Fibroblast of skin of right quadriceps (primary cell): ENCODE data around the gene BCKDHB.
A peak's percentile ranks its signal among the peaks of the same experiment; 100 is the strongest.

Experiments used
- DNase-seq: peaks from one replicate; pipeline ENCODE4 v3.0.0-alpha.2; 2013

BCKDHB gene

DNA sequence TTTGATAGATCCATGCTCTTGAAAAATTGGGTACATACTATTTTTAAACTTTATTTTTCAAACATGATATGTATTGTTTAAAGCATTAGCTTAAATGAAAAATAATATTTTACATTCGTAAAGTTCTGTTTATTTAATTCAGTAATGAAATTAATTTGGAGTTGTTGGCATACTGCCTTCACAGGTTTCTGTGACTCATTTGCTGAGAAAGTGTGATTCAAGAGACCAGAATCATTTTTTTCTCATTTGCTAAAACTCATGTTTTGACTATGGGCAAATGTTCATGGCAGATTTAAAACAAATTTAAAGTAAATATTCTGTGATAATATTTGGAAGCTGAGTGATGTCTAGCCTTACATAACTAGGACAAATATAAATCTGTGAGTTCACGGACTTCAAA lies 230.4 kb downstream of the BCKDHB start:
- DNase-seq = no peak

DNA sequence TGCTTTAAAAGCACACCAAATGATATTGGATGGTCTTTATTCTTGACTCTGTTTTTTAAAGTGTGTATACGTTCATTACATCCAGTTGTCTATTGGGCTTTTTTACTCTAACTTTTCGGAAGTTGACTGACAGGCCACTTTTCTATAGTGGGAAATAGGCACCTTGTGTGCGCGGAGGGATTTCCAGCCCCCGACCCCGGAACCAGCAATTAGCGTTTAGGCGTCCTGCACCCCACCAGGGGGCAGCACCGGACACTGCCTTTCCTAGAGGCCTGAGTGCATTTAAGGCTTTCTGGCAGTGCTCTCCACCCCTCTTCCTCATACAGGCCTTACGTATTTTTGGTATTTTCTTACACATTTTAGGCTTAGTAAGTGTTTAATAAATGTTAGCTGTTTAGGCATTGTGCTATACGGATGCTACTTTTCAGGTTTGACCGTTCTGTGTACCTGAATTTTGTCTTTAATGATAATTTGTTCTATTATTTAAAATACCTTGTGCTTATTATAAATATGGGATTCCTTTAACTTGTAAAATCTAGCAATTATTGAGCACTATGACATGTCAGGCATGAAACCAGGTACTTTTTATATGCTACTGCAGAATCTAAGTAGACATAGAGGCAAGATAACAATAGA lies 231.8 kb downstream of the BCKDHB start:
- no peak for DNase-seq

DNA sequence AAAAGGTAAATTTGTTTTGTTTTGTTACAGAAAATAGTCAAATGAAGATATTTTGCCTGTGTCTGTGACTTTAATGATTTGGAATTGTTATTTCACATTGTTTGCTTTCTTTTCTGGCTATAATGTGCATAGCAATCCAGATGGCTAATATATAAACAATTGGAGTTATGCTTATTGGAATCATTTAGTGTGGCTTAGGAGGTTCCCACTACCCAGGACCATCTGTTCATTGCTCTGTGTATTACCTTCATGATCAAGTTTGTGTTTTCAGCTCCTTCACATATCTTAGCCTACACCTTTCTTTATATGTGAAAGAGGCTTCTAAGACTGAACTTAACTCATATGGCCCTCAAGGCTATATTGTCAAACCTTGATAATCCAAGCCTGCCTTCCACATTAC lies 232.9 kb downstream of the BCKDHB start:
- no peak for DNase-seq

DNA sequence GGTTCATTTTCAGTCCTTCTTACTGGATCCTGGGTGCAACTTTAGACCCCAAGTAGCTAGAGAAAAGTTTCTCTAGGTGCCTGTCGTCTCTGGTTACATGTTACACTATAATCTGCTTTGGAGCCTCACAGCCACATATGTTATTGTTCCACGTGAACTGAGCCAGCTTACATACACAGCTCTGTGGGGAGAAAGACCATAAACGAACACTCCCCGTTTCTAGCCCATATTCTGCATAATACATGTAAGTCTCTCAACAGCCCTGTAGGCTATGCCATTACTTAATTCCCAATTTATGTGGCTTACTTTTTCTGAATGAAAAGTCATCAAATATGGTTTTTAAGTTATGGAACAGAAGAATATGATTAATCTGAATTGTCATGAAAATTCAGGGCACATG lies 233.8 kb downstream of the BCKDHB start:
- no peak for DNase-seq

DNA sequence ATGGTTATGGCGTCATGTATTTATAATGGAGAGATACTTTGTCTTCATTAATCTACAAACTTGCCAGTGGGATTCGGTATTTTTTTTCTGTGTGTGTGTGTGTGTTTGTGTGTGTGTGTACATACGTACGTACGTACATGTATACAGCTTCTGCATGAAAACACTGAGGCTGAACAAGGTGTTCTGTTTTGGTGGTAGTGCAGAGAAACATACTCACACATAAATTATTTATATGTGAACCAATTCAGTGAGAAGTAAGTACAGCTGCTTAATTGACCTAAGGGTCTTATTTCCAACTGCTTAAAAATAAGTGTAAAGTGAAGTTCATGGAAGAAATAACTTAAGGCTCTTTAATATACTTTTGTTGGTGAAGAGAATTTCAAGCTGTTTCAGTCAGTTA lies 234.2 kb downstream of the BCKDHB start:
- DNase-seq = no peak

DNA sequence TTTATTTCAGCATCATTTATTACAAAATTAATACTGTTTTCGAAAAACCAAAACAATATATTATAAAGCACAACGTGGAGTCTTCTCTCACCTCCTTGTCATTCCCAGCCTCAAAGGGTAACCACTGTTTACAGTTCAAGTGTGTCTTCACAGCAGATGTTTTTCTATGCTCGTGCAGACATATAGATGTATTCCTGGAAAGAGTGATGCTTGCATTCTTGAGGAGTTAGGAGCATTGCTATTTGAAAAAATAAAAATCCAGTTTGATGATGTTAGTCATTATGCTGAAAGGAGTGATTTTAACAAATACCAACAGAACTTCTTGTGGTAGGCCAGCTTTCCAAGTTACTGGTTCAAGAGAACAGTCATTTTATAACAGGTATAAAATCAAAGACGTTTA lies 234.9 kb downstream of the BCKDHB start:
- DNase-seq = peak; percentile 94

DNA sequence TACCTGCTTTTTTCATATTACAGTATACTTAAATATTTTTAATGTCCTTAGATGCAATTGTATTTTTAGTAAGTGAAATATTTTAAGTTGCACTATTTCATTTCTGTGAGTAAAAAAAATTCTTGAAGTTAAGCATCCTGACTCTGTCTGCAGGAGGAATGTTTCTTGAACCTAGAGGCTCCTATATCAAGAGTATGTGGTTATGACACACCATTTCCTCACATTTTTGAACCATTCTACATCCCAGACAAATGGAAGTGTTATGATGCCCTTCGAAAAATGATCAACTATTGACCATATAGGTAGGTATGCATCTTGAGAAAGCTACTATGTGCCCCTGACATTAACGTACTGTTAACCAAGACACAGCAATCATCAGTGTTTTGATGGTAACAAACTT lies 237.0 kb downstream of the BCKDHB start:
- DNase-seq = peak; percentile 74

DNA sequence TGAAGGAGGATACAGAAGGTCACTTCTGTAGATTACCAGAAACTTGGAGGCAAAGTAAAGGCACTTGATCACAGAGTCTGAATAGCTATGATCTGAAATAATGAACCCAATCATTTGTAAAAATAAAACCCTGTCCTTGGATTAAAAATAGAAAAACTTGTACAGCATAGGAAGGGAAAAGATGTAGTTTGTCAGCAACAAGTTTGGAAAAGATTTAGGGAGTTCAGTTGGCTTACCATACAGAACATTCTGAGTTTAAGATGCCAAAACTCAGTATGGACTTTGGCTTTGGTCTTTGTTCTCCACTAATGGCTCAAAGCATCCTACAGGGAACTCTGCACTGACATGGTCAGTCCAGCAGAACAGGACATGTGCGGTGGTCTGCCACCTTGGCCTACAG lies 240.6 kb downstream of the BCKDHB start:
- DNase-seq = no peak

DNA sequence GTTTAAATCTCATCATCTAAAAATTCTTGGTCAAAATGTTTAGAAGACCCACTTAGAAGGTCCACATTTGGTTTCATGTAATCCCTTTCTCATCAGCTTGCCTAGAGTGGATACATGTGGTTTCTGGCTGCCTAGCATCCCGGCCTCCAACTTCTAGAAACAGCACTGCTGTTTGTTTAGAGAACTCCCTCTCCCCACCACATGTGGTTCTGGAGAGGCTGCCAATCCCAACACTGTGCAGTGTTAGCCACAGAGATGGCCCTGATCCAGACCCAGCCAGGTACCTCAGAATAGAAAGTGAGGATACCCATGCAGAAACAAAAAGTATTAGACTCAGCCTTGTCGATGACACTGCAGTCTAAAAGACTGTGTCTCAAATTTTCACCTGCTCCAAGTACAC lies 241.8 kb downstream of the BCKDHB start:
- peak; percentile 68 for DNase-seq

DNA sequence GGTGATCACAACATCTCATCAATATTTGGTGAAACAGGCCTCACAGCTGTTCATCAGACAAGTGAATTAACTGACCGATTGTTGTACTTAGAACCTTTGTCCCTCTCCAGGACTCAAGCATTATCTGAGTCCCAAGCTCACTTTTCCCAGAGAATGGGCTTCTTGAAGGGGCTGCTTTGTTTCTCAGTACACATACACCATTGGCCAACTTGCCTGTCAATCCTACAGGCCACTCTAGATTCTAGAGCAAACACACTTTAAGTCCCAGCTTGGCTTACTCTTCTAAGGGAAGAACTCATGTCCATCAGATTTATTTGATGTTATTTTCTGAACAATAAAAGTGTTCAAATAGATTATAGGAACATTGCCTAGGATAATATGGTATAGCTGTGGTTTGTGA lies 249.5 kb downstream of the BCKDHB start:
- no peak for DNase-seq

DNA sequence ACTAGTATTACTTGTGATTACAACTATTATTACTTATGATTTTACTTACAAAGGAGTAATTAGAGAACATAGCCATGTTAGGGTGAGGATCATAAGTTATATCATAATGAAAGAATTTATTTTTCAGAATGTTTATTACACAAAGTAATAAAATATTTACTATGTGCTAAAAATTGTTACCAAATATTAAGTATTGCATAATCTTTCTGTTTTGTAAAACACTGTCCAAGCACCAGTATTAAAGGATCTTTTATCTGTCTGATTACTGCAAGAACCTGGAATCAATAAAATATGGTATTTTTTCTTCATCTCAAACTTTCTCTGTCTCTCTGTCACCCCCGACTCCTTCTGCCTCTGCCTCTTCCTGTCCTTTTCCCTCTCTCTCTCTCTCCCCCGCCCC lies 250.1 kb downstream of the BCKDHB start:
- DNase-seq = no peak

DNA sequence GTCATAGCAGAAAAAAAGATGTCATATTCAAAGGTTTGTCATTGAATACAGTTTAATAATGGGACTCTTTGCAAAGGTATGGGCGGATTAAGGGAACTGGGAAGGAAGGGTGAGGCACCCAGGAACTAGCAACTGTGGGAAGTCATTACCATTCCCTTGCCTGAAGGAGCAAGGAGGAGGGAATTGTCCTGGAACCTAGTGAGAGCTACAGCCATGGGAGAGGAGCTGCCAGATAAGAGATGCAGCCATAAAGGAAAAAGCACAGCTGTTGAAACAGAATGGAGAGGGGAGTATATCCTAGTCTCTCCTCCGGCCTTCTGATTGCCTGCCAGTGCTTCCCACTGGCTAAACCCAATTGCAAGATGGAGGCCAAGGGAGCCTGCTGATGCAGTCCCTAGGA lies 250.6 kb downstream of the BCKDHB start:
- DNase-seq = no peak

DNA sequence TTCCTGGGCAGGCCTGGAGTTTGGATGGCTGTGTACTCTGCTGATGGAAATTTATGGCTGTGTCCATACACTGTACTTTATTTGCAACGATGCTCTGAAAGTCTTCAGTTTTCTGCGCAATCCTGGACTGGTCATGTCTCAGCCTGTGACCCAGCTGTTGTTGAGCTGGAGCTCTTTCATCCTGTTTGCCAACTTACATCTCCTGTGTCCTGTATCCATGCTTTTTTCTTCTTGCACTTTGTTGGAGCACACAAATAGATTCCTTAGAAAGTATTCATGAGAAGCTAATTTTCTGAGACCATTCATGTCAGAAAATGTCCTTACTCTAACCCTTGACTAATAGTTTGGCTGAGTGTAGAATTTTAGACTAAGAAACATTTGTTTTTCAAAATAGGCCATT lies 251.2 kb downstream of the BCKDHB start:
- no peak for DNase-seq

DNA sequence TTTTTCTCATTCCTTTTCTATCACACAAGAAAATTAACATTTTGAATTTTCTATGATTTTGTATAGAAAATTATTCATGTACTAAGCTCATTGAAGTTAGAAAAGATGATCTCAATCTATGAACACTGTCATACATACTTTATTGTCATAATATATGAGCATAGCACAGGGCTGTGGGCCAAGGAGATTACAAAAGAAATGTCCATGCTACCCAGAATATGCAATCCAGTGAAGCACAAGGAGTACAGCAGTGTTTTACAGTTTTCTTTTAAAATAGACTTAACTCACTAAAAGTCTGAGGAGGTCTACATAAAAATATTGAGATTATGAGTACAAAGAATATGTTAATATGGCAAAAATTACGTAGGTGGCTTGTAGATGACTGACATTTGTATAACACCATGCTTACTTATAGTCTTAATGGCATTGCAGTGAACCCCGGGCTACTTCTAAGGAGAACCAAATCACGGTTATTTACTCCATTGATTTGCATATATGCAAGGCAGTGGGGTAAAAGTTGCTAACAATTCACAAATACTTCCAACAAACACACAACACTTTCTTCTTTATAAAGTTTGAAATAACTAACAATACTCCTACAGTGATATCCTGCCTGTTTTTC lies 257.1 kb downstream of the BCKDHB start:
- DNase-seq = peak; percentile 70

DNA sequence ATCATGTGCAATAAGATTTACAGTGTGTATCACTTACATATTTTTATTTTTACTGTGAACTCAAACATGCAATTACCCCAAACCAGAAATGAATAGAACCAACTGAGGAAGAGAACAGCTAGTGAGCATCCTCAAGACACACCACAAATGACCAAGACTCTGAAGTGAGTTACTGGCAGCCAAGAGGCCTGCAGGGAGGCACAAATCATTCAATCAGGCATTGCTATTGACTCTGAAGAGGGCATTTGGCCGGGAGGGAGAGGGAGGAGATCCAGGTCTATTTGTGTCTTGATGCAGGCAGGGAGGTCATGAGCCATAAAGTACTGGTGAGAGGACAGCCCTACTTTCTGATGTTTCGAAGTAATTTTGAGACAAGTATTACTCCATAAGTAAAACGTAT lies 257.7 kb downstream of the BCKDHB start:
- peak; percentile 39 for DNase-seq

DNA sequence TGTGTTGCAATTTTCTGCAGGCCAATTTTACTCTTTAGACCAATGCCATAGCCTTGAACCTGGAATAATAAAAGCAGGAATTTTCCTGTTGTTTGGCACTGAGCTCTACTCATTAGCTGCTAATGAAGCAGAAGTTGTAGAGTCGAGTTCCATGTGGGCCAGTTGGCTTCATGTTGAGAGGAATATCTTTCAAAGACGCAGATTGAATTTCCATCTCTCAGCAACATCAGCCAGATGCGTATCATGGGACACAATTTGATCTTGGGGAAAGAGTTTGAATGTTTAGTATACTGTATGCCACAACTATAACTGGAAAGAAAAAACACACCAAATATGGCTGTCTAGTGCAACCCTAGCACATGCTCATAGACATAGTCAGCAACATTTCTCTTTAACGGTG lies 259.6 kb downstream of the BCKDHB start:
- no peak for DNase-seq

DNA sequence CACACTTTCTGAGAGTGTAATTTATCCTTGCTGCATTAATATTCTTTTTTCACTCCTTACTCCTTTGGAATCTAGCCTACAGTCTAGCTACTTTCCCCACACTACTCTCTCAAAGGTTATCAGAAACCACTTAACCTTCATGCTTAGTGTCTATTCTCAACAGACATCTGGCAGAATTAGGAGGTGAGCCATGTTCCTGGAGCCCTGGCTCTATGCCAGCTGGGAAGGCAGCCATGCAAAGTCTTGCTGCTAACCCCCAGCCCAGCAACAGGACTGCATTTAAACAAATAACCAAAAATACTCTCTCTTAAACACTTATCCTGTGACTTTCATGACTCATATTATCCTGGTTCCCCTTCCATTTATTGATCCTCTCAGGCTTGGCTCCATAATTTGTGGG lies 260.2 kb downstream of the BCKDHB start:
- peak; percentile 68 for DNase-seq

DNA sequence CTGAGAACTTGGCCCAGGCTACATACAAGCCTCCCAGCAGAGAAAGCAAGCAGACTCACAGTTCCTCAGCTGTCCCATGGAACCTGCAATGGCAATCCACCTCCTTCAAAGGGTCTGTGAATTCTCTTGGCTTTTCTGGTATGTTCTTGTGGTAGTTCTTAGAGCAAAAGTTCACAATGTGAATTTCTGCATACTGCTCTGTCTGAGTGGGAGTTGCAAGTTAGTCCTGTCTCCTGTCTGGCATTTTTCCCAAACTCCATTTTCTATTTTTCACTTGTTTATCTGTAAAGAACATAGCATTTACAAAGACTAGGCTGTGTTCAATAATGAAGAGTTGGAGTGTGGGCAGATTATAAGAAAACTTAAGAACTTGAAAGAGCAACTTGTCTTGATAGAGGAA lies 269.9 kb downstream of the BCKDHB start:
- DNase-seq = no peak

DNA sequence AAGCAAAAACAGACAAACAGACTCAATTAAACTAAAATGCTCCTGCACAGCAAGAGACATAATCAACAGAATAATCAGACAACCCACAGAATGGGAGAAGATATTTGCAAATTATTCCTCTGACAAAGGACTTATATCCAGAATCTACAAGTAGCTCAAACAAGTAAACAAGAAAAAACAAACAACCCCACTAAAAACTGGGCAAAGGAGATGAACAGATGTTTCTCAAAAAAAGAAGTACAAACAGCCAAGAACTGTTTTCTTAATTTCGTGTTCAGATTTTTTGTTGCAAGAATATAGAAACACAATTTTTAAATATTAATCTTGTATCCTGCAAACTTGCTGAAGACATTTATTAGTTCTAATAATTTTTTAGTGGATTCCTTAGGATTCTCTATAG lies 274.1 kb downstream of the BCKDHB start:
- DNase-seq = no peak

DNA sequence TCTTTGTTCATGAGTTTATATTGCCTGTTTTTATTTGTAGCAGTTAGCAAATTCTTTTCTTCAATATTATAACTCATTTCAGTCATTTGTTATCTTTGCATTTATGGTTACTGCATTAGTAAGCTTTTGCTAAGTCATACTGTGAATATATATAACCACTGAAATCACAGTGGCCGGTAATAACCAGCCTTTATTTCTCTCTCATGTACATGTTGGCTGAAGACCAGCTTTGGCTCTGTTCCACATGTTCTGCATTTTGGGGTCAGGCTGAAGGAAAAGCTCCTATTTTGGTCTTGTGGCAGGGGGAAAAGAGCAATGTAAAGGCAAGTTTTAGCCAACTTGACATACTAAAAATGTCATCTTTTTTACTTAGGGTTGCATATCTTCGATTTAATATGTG lies 276.3 kb downstream of the BCKDHB start:
- DNase-seq = peak; percentile 96

DNA sequence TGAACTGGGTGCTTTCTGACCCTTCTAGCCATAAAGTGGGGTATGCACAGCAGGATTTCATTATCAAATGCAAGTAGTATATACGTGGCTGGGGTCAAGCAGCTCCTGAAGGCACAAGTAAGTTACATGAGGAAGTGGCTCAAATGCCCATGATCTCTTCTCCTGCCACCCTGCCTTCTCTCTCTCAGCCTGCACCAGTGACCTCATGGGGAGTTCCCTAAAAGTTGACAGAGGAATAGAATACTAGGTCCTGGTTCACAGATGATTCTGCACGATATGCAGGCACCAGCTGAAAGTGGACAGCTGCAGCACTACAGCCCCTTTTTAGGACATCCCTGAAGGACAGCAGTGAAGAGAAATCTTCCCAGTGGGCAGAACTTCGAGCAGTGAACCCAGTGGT lies 282.0 kb downstream of the BCKDHB start:
- no peak for DNase-seq
